BJ (cell line): Measurements from ENCODE around the gene EMID1. TPM values are rescaled to one million over a fixed set of nuclear protein-coding genes. Genes with fewer than 3 reads are reported as not detected.

Experiments used
- CTCF ChIA-PET: fragments of 350-600 bp; formaldehyde crosslinking; extraction: SDS; loops from one replicate; lab custom pipeline; 2021; ENCODE audit warnings: antibody characterized with exemption, inconsistent platforms; lab: Yijun Ruan, JAX
- POLR2A ChIA-PET: fragments of 300-600 bp; sonication (Branson Sonifier 250); formaldehyde crosslinking; extraction: SDS; loops from one replicate; lab custom pipeline; 2021; ENCODE audit warnings: antibody characterized with exemption; lab: Charles Lee
- DNase-seq: peaks from one replicate; pipeline ENCODE4 v3.0.0-alpha.2; 2011; ENCODE audit warnings: low read depth
- H3K27me3 ChIP-seq: 2 replicates; pipeline ENCODE4 v1.6.0; 2011; ENCODE audit warnings: low read length; ENCODE audit not compliant: control insufficient read depth, insufficient read depth
- H3K36me3 ChIP-seq: 2 replicates; pipeline ENCODE4 v1.5.1; 2011; ENCODE audit warnings: low read length; ENCODE audit not compliant: control insufficient read depth, insufficient read depth
- H3K4me3 ChIP-seq: 2 replicates; pipeline ENCODE4 v1.5.1; 2011; ENCODE audit warnings: low read depth, mild to moderate bottlenecking, control low read depth, low read length
- polyA plus RNA-seq: library from polyadenylated mRNA; depleted of rRNA; stranded (reverse); fragments of >200 nt; gene quantifications from 2 replicates; pipeline ENCODE4 v1.2.3, GENCODE V29; 2011
- TF ChIP-seq, protein P1 (sequence below): IDR thresholded peaks from 2 replicates; pipeline ENCODE4 v1.5.1; 2011; ENCODE audit warnings: low read depth, mild to moderate bottlenecking, control low read depth, inconsistent platforms, low read length, moderate library complexity; ENCODE audit not compliant: insufficient read depth

Gene EMID1
- polyA plus RNA-seq, 1 experiment = 0.05 TPM

DNA sequence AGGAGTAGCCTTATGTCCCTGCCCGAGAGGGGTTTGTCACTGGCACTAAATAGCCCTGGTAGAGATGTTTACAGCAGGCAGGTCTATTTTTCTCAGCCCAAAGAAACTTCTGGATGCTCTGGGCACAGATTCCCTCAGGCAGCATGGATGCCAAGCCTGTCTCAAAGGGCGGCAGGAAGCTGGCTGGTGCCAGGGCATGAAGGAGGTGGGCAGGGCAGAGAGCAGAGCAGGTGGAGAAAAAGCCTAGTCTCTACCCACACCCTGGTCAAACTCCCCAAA, 96.6 kb downstream of the EMID1 start:
- Histone ChIP-seq H3K36me3 (peaks cover 28% of the 10 kb centered on the region), H3K4me3 (no peak overlapping the region), H3K27me3 (no peaks in the 10 kb centered on the region)
- CTCF ChIA-PET = interaction anchor here (1.5 kb wide), 1 partner anchor 9 kb away, joined by 3 read pairs; no protein-coding TSS in a partner anchor
- TF ChIP-seq, protein P1, sequence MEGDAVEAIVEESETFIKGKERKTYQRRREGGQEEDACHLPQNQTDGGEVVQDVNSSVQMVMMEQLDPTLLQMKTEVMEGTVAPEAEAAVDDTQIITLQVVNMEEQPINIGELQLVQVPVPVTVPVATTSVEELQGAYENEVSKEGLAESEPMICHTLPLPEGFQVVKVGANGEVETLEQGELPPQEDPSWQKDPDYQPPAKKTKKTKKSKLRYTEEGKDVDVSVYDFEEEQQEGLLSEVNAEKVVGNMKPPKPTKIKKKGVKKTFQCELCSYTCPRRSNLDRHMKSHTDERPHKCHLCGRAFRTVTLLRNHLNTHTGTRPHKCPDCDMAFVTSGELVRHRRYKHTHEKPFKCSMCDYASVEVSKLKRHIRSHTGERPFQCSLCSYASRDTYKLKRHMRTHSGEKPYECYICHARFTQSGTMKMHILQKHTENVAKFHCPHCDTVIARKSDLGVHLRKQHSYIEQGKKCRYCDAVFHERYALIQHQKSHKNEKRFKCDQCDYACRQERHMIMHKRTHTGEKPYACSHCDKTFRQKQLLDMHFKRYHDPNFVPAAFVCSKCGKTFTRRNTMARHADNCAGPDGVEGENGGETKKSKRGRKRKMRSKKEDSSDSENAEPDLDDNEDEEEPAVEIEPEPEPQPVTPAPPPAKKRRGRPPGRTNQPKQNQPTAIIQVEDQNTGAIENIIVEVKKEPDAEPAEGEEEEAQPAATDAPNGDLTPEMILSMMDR = no peak
- POLR2A ChIA-PET = no interaction called here
- no peak for DNase-seq

DNA sequence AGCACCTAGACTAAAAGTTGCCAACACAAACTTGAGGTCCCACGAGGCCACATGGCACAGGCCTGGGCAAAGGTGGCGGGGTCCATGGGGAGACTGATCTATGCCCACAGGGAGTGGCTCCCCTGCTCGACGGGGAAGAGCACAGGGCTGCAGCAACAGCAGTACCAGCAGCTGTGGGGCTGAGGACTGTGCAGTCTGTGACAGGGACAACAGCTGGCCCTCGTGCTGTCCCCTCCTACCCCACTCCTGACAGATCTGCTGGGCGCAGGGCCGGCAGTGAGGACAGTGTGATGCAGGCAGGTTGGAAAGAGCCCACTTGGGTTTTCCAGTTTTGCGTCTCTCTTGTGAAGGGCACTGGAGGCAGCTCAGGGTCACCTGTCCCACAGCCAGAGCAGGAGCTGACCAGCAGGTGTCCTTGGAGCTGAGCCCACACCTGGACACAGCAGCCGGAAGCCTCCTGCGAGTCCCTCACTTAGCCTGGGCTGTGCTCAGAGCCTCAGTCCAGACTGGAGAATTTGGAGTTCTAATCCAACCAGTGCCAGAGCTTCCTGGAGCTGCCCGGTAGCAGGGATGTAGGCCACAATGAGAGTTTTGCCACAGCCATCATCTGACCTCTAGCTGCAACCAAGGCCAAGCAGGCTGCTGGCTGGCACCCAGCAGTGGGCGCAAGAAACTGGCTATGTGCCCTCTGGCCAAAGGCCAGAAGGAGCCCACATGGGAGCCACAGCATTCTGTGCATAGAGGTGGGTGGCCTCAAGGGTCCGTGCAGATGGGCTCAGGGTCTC, 97.2 kb downstream of the EMID1 start:
- POLR2A ChIA-PET = no interaction called here
- H3K4me3 ChIP-seq = no peak overlapping the region
- DNase-seq = no peak
- H3K27me3 ChIP-seq = no peaks in the 10 kb centered on the region
- peaks cover 24% of the 10 kb centered on the region for H3K36me3 ChIP-seq
- CTCF ChIA-PET = interaction anchor here (0.8 to 1.5 kb wide), 2 partner anchors 10 to 54 kb away, joined by 3 read pairs; no protein-coding TSS in a partner anchor
- TF ChIP-seq, protein P1 = no peak

DNA sequence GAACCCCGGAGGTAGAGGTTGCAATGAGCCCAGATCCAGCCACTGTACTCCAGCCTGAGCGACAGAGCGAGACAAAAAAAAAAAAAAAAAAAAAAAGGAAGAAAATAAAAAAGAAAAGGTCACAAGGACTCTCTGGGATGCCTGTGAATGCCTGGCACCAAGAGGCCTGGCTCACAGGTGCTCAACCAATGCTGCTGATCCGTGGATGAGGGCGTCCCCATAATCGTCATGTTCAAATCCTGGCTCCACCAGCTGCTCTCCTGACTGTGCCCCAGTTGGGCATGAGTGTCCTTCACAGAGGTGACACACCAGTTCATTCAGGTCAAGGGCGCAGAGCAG, 100.1 kb downstream of the EMID1 start:
- H3K4me3 ChIP-seq = no peak overlapping the region
- no peak for DNase-seq
- ChIA-PET POLR2A (no interaction called here), CTCF (interaction anchor here (0.7 to 6.7 kb wide), 6 partner anchors 13 to 80 kb away, joined by 3 to 69 read pairs (median 4); no protein-coding TSS in a partner anchor)
- H3K36me3 ChIP-seq = peaks cover 5% of the 10 kb centered on the region; the same call in 1 of the 2 replicates
- TF ChIP-seq, protein P1 = no peak
- no peaks in the 10 kb centered on the region for H3K27me3 ChIP-seq

DNA sequence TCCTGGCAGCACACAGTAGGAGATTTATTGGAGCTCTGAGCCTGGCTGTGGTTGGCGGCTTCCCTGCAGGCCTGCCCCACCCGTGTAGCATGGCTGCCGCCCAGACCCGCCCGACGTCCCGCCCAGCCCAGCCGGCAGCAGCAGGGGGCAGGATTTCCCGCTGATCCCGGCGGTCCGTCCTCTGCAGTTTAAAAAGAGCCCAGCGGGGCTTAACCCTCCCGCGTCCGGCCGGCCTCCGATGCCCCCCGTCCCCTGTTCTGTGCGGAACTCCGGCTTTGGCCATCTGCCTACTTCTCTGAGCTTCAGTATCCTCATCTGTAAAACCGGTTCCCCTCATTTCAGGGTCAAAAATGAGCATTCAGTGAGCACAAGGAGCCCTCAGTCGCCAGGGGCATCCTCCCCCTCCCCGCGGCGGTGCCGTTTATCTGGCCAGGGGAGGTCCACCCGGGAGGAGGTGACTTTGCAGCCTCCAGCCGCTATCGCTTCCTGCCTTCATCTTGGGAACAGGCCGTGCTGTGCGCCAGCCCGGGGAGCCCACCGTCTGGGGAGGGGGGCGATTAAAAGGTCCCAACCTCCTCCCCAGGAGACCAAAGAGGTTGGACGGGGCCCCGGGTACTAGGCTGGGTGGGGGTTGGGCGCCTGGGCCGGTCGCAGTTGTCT, 100.6 kb downstream of the EMID1 start, which contains the start of gene GAS2L1:
TSS of gene GAS2L1 (plus strand) at position 476 of the 660 bp plus-strand sequence. CDS start 1,456 bp downstream, outside the sequence.
- Histone ChIP-seq H3K27me3 (no peaks in the 10 kb centered on the region), H3K36me3 (peaks cover under 1% of the 10 kb centered on the region; the same call in 1 of the 2 replicates), H3K4me3 (peak within 1 kb of the TSS; percentile 80)
- POLR2A ChIA-PET = interaction anchor here (0.6 kb wide), 1 partner anchor 62 kb away, joined by 3 read pairs; no protein-coding TSS in a partner anchor
- DNase-seq = no peak
- CTCF ChIA-PET = interaction anchor here (0.7 to 6.7 kb wide), 10 partner anchors 9 to 82 kb away, joined by 3 to 69 read pairs (median 3); partner anchors contain the start of gene AP1B1
- TF ChIP-seq, protein P1 = peak; percentile 85
